DMS114 treated with DMSO at 0.1 percent for 48 hours (cell line): ENCODE measurements around the gene ART4.

Experiments
- DNase-seq: peaks from one replicate; lab custom pipeline; 2025; ENCODE audit not compliant: unreplicated experiment; lab: John Stamatoyannopoulos, UW

Gene ART4

DNA sequence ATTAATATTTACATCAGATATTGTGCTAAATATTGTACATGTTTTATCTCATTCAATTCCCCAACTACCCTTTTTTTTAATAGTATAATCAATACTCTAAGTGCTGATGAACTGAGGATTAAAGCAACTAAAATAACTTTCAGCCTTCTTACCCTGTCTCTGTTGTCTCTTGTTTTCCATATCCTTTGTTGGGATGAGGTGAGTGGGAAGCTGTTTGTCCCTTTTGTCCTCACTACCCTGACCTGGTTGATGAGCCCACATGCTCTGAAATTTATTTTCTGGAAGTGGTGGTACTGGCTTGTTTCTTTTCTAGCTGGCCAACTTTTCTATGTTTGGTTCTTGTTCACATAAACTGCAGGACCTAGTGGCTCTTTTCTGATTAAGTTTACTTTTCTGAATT is 9.6 kb upstream of the ART4 start:
- no peak for DNase-seq

DNA sequence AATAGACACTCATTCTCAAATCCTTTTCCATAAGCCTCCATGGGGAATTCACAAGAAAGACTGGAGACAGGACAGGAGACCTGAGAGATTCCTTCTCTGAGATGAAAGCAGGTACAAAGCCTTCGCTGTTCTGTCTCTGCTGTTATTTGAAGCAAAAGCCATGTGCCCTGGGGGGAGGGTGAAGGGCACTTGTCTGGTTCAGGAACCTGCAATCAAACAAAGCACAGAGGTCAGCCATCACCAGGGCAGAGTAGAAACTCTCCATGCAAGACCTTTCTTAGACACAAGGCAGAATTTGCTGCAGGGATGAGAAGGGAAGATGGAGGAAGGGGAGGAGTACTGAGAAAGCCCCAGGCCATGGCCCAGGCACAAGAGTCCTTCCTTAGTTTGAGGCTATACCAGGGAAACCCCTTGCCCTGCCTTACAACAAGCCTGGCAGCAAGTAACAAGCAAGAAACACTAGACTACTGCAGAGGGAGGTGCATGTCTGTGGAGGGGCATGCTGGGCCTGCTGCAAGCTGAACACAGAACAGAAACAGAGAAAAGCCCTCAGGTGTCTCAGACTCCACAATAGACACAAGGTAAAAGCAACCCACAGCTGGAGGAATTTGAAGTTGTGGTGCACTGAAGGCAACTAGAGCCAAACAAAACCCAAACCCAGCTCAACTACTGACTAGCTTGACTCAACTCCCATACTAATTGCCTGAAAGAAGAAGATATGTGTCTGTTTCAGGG is 7.8 kb upstream of the ART4 start:
- DNase-seq, result no peak

DNA sequence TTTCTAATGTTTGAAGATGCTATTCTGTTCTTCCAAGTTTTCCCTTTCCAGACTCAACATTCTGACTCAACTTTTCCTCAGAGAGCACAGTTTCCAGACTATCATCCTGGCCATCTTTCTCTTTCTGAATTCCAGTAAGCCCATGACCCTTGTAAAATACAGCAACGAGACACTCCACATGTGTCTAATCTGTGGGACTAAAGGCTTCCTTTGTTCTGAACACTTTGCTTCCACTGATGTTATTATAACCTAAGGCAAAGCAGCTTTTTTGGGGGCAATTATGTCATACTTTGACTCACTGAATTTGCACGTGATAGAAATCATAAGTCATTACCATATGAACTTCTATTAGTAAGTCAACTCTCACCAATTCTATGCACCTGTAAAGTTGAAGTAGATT is 6.3 kb upstream of the ART4 start:
- DNase-seq, result no peak

DNA sequence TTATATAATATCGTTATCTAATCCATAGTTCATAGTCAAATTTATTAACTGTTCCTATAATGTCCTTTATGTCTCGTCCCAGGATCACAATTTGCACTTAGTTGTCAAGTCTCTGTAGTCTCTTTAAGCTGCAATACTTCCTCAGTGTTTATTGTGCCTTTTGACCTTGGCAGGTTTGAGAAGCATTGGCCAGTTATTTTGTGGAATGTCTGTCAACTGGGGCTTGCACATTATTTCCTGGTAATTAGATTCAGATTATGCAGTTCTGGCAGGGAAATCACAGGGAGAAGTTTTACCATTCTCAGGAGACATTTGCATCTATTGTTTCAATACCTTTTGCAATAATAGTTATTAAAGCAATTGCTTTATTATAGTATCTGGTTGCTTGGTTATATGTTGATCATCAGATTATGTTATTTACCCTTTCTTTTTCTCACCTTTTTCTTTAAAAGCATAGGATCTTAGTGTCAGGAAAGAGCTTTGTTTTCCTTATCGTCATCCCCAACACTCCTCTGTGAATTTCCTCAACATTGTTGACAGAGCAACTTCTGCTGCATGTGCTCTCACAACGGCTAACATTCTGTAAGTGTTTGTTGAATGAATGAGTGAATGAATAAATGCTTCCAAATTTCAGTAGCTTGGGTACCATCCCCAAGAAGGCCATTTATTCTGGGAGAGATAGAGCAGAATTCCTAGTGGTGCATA is 3.7 kb upstream of the ART4 start:
- no peak for DNase-seq

DNA sequence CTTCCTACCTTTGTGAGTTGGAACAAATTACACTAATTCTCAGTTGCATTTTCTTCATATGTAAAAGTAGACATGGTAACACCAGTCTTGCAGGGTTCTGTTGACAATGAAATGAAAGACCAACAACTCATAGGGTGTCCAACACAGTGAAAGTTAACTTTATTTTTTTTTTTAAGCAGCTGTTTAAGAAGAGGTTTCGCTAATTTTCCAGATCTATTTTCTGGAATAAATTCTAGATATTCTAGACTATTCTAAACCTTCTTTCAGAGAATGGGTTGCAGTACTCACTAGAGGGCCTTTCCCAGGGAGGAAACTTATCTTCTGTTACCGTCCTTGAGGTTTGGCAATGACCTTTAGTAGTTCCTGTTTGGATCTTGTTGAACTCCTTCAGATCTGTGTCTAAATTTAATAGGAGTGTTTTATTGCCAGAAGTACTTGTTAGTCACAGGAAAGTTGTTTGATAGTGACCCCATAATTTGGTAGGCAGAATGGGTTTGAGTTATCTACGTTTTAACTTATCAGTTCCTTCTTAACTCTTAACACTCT is 2.8 kb upstream of the ART4 start:
- DNase-seq, result no peak

DNA sequence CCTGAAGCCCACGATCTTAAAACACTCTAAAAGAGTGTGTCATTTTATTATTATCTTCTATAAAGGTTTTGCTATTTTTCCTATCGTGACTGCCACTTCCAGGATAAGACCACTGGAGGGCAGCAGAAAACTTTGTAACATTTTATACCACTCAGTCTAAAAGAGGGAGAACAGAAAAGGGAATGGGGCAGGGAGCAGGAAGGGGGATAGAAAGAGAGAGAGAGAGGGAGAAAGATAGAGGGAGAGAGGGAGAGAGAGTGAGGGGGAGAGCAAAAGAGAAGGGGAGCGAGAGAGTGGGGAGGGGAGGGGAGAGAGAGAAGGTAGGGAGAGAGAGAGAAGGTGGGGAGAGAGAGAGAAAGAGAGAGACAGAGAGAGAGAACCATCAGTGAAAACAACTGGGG is 2.0 kb upstream of the ART4 start:
- peak; percentile 63 for DNase-seq

DNA sequence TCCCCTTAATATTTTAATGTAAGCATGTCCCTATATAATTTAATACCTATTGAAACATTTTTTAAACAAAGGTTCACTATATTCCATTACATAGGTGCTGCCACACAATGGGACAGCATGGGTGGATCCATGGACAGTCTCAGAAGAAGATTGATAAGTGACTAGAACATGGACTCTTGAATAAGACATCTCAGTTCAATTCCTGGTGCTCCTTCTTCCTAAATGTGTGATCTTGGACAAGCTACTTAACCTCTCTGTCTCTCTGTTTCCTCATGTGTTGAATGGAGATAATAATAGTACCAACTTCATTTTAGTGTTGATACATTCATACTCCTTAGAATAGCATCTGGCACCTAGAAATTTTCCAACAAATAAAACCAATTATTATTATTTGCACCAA is 1.1 kb upstream of the ART4 start:
- no peak for DNase-seq

DNA sequence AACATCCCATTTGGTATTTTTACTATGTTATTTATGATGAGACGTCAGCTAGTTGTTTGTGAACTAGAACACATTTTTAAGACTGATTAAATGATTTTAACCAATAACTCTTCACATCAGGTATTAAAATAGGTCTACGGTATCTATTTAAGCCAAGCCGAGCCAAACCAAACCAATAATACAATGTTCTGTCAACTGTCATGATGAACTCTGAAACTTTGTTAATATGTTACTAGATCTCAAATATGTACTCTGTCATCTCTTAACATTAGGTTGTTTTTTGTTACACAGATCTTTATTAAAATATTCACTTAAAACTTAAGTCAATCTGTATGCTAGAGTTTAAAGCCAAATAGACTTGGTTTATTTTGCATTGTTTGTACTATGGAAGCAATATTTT is 1.0 kb downstream of the ART4 start:
- DNase-seq, result no peak

DNA sequence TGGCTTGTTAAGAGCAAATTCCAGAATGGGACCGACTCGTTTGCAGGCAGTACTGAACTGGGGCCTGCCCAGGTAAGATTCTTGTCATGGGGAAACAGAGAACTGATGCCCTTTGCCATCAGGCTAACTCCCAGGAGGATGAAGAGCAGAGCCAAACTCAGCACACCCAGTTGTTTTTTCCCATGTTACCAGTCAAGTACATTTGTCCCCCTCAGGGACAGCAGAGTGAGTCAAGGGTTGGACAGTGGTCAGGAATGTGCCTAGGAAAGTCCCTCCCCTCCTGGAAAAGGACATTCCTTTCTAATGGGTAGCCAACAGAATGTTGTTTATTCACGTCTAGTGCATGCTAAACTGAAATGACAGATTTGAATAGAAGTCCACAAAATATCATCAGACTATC is 1.6 kb downstream of the ART4 start:
- no peak for DNase-seq

DNA sequence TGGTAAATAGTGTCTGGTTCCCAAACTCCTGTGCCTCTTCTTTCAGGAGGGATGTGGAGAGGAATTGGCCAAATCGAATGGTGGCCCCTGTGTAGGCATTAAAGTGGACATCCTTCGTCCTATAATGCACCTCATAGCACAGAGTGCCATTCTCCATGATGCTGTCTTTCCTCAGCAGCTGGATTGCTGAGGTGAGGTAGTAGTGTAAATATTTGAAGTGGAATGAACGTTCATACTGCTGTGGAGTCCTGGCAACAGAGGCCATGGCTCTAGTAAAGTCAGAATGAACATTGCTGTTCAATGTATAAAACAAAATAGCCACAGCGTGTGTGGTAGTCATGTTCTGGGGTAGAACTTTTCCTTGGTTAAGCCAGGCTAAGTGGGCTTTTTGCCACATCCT is 2.7 kb downstream of the ART4 start:
- no peak for DNase-seq

DNA sequence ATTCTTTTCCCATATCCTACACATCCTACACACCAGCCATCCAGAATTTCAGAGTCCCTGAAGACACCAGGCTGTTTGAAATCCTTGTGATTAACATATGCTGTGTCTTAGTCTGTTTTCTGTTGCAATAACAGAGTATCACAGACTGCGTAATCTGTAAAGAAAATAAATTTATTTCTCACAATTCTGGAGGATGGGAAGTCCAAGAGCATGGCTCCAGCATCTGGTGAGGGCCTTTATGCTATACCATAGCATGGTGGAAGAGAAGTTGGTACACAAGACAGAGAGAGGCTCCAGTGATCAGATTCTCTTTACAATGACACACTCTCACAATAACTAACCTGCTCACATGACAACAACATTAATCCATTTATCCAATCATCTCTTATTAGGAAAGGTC is 4.1 kb downstream of the ART4 start:
- no peak for DNase-seq

DNA sequence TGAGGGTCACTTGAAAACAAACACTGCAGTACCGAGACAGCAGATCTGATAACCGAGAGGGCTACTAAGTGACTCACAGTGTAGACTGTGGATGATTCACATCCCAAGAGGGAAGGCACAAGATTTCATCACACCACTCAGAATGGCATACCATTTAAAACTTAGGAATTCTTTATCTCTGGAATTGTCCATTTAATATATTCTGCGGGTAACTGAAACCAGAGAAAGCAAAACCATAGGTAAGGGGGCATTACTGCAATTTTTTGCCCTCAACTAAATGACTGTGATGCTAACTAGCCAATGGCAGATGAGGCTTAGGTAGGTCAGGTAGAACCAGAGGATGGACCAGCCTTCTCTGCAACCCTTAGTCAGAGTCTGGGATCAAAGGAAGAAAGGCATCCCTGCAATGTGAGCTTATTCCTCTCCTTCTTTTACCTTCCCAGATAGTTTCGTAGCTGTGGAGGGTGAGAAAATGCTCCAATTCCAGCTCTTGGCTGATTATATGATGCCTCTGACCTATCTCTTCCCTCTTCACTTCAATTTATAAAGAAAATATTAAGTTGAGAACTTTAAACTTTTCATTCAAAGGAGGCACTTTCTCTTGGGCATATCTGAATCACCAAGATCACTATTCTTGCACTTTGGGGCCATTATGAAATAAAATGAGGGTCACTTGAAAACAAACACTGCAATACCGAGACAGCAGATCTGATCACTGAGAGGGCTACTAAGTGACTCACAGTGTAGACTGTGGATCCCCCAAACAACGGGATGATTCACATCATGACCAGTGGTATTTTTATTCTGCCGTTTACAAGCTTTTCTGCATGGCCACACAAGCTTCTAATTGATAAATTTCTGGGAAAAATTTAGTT is 6.8 kb downstream of the ART4 start:
- DNase-seq, result no peak

DNA sequence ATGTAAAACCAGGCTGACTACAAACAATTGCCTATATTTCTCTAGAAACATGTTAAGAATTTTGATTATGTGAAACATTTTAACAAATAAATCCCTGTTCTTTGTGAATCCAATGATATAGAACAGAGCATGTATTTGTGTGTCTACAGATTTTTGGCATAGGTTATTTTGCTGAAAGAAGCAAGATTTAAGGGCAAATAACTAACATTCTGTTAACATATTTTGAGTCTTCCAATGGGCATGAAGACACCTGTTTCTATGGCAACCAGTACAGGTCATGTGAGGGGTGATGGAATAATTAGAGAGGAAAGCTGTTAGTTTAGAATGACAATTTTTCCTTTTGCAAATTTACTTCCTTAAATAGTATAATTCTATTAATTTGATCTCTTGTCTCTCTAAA is 8.8 kb downstream of the ART4 start:
- DNase-seq, result no peak

DNA sequence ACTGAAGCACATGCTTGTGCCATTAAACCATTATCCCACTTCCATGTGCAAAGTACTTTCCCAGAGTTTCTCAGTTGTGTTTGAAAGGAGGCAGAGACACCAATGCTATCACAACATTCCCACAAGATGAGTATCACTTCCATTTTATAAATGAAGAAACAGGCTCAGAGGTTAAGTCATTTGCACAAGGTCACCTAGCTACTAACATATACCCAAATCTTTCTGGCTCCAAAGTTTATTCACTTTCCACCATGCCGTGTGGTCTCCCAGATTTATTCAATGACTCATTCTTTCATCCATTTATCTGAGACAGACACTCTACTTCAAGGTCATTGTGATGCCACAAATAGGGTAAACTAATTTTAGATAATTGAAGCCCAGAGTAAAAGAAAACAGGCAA is 9.4 kb downstream of the ART4 start:
- no peak for DNase-seq

DNA sequence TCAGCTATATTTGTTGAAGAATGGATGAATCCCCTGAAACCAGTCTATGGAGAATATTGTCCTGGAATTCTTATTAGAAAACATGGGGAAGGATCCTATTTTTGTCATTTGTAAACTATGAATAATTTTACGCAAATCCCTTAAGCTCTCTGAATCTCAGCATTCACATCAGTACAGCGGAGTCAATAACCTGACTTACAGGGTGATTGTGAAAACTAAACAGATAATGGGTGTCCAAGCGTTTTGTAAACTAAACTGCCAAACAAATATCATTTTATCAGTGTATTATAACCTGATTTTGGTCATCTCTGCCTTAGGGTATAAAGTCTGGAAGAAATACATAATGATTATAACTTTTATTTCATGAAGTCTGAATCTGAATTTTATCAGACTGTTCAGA is 10.0 kb downstream of the ART4 start:
- DNase-seq, result no peak

DNA sequence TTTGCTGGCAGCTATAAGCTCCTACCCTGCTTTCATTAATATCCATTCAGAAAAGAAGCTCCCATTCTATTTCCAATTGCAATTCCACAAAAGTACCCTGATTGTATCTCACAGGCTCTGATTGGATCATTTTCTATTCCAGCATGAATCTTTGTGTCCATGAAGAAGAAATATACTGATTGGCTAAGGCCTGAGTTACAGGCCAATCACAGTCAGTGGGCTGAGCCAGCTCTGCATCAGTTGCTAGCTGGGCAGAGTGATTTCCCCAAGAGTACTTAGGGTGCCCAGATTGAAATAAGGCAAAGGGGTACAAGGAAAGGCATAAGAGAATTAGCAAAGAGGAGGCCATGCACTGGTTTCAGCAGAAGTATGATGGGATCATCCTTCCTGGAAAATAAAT is 14.4 kb downstream of the ART4 start:
- no peak for DNase-seq

DNA sequence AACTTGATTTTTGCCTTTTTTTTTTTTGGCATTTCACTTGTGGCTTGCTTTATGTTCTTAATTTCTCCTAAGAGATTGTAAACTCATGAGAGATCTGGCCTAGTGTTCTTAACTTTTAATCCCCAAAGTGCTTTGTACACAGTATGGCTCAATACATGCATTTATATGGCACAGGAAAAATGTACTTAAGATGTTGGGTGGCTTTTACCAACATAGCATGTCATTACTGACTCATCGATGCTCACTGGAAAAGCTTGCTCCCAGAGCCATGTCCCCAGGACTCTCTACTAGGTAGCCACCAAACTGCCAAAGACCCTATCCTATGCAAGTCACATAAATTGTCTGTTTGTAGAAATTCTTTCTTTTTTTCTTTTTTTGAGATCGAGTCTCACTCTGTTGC is 16.3 kb downstream of the ART4 start:
- no peak for DNase-seq

DNA sequence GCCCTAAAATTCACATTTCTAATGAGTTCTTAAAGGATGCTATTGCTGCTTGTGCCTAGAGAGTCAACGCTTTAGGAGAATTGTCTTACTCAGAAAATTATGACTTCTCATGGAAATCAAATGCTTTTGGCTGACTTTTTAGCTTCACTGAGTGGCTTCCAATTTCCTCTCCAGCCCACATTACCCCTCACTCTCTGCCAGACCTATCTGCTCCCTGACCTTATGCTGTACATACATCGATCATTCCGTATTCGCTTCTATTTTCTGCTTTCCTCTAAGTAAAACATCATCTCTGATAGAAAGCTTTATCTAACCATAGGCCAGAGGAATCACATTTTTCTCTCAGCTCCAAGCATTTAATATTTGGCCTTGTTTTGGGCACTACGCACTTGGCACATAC is 16.8 kb downstream of the ART4 start:
- no peak for DNase-seq

DNA sequence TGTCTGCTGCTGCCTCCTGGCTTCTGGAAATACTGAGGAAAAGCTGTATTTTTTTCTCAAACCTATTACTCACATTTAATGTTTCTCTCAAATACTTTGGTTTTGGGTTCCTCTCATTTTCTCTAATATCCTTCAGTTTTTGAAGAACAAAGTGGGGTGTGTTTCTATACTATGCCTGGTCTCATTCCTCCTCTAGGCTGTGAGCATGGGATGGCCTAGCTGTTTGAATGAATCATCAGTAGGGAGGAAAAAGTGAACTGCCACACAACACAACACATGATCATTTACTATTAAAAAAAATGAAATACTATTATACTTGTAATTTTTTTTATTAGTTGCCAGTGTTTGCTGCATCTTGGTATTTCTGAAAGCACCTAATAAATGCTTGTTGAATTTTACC is 18.1 kb downstream of the ART4 start:
- DNase-seq, result no peak

DNA sequence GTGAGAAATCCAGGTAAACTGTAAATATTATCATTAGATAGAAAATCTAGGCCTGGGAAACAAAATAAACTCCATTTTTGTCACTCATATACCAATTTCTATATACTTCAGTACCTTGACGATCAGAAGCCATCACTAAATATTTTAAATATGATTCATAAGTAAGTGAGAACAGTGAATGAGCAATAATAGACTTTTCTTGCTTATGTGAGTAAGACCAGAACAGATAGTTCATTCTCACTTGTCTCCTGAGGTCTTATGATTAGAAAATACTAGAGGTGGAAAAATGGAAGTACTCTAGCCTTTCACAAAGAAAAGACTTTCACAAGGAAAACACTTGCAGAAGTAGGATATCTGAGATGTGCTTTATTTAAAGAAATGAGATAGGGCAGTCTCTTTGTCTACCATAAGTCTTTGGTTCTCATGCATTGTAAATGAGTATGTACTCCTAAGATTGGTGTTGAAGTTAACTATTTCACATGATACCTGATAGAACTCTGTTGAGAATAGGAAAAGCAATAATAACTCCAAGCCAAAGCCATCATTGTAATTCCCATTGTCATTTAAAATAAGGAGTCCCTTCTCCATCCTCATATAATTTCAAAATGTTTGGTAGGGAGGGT is 19.2 kb downstream of the ART4 start:
- no peak for DNase-seq

DNA sequence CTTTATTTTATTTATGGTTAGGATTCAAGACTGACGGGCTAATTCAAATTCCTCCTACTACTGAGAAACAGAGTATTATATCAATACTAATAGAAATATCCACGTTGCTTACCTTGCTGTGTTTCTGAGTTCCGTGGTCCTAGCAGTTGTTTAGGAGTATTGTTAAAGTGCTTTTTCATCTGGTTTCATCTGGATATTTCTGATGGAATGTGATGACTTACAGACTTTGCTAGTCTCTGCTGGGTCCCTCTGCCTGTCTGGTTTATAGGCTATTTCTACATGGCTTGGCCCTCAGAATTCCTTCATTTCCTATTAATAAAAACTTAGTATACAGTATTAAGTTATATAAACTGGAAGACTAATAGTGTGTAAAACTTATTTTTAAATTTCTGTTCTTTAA is 29.3 kb downstream of the ART4 start, which contains the start of gene SMCO3:
Gene SMCO3, minus strand, starts transcription at position 169 of the 400 bp plus-strand sequence. CDS start 7,502 bp downstream, outside the sequence.
- no peak for DNase-seq
